ENCODE measurements around the gene TAGLN2.
"Not testable (repeated sequence)": the region's sequence is repeated elsewhere in the genome, so short reads cannot be mapped to it uniquely, and the experiment has no call there.

TAGLN2 gene

DNA sequence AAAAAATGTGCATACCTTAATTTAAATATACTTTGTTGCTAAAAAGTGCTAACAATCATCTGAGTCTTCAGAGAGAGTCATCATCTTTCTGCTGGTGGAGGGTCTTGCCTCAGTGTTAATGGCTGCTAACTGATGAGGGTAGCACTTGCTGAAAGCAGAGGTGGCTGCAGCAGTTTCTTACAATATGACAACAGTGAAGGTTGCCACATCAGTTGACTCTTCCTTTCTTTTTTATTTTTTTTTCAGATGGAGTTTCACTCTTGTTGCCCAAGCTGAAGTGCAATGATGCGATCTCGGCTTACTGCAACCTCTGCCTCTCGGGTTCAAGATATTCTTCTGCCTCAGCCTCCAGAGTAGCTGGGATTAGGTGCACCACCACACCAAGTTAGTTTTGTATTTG is 22.8 kb downstream of the TAGLN2 start:
- no peak for DNase-seq

- no peak for DNase-seq
These were observed 24.4 kb downstream of the TAGLN2 start for GRCh38 chr1:159900755-159901360.

DNA sequence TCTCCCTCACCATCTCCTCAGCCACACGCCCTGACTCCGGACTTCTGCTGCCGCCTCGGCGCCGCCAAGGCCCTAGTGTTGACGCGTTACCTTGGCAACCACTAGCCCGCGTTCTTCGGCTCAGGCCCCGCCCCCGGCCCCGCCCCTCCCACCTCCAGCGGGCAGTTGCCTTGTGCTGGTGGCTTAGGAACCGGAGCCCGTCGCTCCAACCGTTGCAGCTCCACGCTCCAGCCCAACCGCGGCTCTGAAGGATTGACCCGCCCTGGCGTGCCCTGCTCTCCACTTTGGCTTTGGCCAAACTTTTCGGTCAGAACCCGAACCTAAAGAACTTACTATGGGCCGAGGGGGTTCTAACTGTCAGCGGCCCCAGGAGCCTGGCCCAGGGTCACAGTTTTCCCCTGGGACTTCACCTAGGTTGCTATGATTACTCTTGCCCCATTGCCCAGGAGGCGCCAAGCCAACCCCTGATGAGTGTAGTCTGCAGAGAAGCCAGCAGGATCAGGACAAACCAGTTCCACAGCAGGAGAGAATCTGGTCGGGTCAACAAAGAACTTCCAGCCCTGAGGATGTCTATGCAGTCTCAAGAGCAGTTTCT is 25.1 kb downstream of the TAGLN2 start, which contains the start of gene CFAP45:
TSS of gene CFAP45 (minus strand) at position 80 of the 595 bp plus-strand sequence. CDS start at position 13, 67 bp downstream.
- peak in 12 of 51 donors; percentile 12 to 64 (median 20) for DNase-seq

DNA sequence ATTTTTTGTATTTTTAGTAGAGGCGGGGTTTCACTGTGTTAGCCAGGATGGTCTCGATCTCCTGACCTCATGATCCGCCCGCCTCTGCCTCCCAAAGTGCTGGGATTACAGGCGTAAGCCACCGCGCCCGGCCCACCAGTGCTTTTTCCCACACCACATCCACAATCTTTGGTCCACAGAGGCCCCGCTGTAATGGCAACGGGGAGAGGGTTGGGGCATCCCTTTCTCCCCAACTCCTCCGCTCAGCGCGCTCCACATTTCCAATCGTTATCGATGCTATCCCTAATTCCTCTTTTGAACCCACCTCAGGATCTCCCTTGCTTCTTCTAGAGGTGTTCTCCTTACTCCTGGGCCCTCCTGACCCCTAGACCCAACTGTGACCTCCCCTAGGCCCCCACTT is 25.7 kb downstream of the TAGLN2 start:
- DNase-seq = not testable (repeated sequence)

- no peak for DNase-seq
These were observed 26.8 kb downstream of the TAGLN2 start for GRCh38 chr1:159898527-159898926.

DNA sequence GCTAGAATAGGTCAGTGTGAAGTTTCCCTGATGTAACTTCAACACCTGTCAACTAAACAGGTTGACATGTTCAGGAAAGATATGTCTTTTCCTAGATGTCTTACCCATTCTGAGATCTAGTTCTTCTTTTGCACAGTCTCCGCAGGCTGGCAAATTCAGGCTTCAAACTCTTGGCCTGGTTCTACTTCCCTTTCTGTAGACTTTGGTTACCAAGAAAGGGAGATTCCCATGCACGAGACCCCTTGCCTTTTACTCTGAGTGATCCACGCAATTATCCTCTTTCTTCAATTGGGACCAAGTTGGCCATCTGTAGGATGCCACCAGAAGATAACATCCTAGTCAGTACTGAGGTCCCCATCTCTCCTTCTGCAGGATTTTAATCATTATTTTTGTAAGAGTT is 27.3 kb downstream of the TAGLN2 start:
- DNase-seq = no peak

DNA sequence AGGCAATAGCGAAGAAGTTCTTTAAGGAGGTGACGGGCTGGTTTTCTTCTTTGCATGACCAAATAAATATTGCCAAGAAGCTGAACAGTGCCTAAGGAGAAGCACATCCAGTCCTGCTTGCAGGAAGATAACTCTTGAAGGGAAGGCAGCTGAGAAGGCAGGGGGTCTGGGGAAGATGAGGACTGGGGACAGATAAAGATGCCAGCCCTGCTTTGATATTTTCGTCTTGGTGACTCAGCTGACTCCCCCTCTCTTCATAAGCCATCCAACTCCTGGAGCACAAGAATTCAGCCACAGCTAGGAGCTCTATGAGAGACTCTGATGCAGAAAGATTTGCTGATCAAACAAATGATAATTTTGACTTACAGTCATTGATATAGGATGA is 28.8 kb downstream of the TAGLN2 start:
- no peak for DNase-seq

GRCh38 chr1:159895836-159896545 is 29.3 kb downstream of the TAGLN2 start:
- DNase-seq = peak in 1 of 51 donors; percentile 5

DNA sequence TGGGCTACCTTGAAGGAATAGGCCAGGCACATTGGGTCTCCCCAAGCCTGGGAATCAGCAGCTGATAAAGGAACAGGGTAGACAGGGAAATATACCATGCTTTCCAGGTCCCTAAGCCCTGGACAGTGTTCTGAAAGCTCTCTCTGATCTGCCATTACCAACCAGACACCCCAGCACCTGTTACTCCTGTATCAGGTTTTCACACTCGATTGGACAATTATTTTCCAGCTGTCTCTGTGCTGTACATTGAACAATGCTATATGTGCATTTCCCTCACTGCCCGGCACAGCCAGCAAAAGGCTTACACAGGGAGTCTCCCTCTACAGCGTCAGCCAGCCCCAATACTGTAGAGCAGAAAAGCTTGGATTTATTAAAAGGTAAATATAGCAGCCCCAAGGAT is 30.0 kb downstream of the TAGLN2 start:
- DNase-seq = no peak

- DNase-seq = no peak
These were observed 32.4 kb downstream of the TAGLN2 start for GRCh38 chr1:159892944-159893343.

DNA sequence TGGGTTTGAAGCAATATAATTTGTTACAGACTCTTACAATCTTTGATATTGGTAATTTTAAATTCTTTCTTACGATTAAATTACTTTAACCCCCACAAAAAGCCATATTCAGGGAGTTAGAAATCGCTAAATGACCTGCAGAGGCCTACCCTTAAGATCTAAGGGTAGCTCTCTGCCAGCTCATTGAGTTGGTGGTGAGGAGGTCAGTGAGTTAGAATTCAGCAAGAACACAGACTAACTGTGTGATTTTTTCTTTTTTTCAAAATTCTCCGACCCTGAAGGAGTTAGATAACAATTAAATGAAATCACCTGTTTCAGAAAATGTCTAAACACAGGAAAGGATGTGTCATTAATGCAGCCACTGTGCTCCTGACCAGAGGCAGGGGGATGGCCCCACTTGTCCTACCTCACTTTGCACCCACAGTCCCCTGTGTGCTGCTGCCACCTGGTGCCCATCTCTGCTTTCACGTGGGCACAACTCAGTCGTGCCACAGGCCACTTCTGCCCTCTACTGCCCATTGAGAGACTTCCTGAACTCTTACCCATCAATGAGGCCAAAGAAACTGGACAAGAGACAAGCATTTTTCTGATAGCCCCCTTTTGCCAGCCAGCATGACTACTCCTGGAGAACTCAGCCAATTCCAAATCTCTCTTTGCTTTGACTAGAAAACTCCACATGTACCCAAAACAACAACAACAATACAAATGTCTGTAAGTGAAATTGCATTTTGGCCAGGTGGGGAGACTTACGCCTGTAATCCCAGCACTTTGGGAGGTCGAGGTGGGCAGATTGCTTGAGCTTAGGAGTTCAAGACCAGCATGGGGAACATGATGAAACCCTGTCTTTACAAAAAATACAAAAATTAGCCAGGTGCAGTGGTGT is 33.8 kb downstream of the TAGLN2 start:
- peak in 49 of 51 donors; percentile 12 to 86 (median 57) for DNase-seq

GRCh38 chr1:159890390-159890789 is 34.9 kb downstream of the TAGLN2 start:
- DNase-seq = no peak

DNA sequence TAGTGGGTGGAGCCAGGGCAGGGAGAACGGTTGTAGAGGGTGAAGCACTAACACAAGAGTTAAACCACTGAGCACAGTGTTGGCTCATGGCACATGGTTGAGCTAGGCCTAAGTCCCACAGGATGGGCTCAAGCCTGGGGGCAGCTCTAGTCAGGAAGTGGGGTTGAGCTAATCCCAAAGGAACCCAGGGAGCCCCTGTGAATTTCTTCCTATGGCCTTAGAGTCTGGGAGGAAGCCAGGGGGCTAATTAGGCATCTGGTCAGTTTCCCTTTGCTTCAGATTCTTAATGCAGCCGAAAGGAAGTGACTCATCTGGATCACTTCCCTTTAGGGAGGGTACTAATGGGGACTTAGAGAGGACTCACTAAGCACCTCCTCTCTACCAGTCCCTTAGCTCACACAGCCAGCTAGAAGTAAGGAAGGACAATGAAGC is 35.5 kb downstream of the TAGLN2 start:
- DNase-seq = peak in 2 of 51 donors; percentile 6 to 13

DNA sequence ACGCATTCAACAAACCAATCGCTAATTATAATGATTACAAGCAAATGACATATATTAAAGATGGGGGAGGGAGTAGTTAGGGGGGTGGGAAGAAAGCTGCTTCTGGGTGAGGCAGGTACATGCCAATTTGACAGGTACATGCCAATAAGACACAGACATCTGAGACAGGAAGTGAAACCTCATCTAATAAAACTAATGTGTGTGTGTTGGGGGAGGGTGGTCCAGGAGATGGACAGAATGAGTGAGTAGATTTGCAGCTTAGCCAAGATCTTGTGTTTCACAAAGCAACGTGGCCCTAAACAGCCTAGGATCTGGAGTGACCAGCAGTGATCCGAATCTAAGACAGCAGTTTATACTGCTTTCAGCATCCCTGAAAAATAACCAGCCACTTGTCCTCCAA is 36.1 kb downstream of the TAGLN2 start:
- DNase-seq = no peak

DNA sequence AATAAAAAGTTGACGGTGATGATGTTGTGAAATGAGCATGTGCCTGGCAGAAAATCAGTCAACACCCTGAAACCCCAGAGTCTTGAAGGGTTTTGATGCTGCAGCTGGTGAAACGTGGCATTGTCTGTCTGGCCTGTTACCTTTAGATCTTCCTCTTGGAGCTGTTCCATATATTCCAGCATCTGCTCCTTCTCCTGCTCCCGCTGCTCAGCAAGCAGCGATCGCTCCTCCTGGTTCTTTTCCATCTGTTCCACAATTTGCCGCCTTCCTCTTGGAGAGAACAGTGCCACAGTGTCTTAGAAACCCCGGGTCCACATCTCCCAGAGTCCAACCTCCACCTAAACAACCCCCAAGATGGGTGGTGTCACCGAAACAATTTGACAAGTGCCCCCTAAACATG is 41.0 kb downstream of the TAGLN2 start:
- DNase-seq = no peak

DNA sequence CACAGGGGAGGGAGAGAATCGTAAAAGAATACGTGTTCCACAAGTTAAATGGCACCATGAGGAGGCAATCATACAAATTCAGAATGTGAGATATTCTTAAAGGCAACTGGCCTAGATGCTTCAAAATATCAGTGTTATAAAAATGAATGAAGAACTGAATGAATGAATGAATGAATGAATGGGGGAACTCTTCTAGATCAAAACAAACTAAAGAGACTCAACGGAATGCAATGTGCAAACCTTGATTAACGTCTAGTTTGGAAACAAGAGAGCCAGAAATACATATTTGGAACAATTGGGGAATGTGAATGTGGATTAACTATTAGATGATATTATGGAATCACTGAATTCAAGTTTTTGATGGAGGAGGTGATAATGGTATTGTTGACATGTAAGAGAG is 42.2 kb downstream of the TAGLN2 start:
- DNase-seq = no peak

DNA sequence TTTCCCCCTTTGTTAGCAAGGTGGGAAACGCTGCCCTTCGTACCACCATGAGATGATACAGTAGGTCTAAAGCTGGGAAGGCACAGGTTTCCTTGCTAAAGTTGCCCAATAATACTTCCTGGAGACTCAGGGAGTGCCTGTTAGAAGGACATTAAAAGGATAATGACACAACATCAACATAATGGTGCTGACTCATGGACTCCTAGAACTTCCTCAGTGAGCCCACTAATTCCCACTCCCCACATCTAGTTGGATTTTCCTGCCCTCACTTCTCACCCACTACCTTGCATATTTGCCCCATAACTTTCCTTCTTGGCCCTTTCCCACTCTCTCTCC is 42.8 kb downstream of the TAGLN2 start:
- DNase-seq = no peak

- peak in 13 of 51 donors; percentile 3 to 39 (median 7) for DNase-seq
These were observed 43.4 kb downstream of the TAGLN2 start for GRCh38 chr1:159881622-159882526.

DNA sequence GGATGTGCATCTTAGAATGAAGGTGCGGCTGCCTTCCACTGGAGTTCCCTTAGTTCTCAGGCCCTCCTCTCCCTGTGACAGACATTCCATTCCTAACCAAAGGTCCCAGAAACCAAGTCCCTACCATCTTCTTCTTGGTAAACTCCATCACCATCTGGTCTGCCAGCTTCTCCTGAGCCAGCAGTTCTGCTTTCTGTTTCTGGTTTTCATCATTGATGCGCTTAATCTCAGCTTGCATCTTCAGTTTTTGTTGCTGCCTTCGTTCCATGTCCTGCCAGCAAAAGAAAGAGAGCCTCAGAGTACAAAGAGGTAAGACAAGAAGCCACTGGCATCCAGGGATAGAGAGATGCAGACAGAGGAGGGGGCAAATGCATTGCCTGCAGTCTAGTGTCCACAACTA is 44.9 kb downstream of the TAGLN2 start:
- no peak for DNase-seq

DNA sequence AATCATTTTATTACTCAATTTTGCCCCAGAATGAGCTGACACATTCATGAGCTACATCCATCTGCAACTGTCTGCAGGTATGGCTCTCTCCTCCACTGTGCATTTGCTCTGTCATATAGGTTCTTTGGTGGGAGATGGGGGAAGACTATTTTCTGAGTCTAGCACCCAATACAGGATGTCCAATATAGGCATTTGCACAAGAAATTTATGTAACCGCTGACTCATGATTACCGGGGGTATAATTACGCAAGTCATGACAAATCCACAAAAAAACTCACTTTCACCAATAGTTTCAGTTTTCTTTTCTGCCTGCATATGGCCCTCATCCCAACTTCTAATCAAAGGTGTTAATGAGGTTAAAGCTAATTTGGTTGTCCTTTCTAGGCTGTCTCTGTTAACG is 45.3 kb downstream of the TAGLN2 start:
- DNase-seq = no peak

- DNase-seq = no peak
These were observed 46.2 kb downstream of the TAGLN2 start for GRCh38 chr1:159879136-159879535.
